GM23338 (cell line): ENCODE data around the gene DCANP1.

ENCODE experiments used
- CREB1 ChIP-seq: fragments of 250-450 bp; sonication (Bioruptor Pico); IDR thresholded peaks from 2 replicates; pipeline ENCODE4 v1.5.0; 2020; ENCODE audit warnings: low read depth, mild to moderate bottlenecking, moderate library complexity
- CTCF ChIP-seq, 2 experiments: fragments of 200-600 bp in 1 of 2; sonication (generic) in 1 of 2; conservative IDR thresholded peaks; 2 replicates each; pipeline versions ENCODE4 v1.5.1 to v1.6.1; 2016 to 2017; ENCODE audit warnings: antibody characterized with exemption in 2 of 2, low read depth in 2 of 2, mild to moderate bottlenecking in 2 of 2, moderate library complexity in 1 of 2
- EZH2 ChIP-seq: fragments of 200-600 bp; sonication (generic); IDR thresholded peaks from one replicate; pipeline ENCODE4 v1.8.0; 2017; ENCODE audit warnings: antibody characterized with exemption, mild to moderate bottlenecking, low read depth; ENCODE audit not compliant: unreplicated experiment
- EZH2phosphoT487 ChIP-seq: fragments of 200-600 bp; sonication (generic); IDR thresholded peaks from one replicate; pipeline ENCODE4 v1.8.1; 2018; ENCODE audit warnings: antibody characterized with exemption; ENCODE audit not compliant: unreplicated experiment
- POLR2AphosphoS5 ChIP-seq: IDR thresholded peaks from 2 replicates; pipeline ENCODE4 v1.6.1; 2016; ENCODE audit warnings: antibody characterized with exemption, low read depth
- STAT1 ChIP-seq: IDR thresholded peaks from one replicate; pipeline ENCODE4 v1.6.1; 2016; ENCODE audit warnings: antibody characterized with exemption; ENCODE audit not compliant: unreplicated experiment
- TF ChIP-seq, protein P1 (sequence below): IDR thresholded peaks from one replicate; pipeline ENCODE4 v1.6.1; 2018; ENCODE audit warnings: antibody characterized with exemption; ENCODE audit not compliant: unreplicated experiment

DNA sequence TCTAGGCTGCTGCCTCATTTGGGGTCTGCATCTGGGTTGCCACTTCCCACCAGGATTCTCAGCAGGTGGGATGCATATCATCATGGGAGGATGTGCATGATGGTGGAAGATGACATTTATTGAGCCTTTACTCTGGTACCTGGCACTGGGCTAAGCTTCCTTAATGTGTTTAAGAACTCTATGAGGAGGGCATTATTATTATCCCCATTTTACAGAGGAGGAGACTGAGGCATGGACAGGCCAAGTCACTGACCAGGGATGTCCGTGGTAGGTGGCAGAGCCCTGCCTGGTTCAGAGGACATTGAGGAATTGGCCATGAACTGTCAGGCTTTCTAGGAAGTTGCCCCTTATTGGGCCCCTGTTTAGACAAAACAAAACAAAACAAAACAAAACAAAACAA is 36.1 kb upstream of the DCANP1 start:
- no peak for TF ChIP-seq EZH2
- TF ChIP-seq CTCF (conservative IDR thresholded peaks at IDR 0.05; ENCODE audit: low read depth in 2 of 2), result no peak
- no peak for TF ChIP-seq POLR2AphosphoS5
- TF ChIP-seq CREB1, result no peak
- TF ChIP-seq EZH2phosphoT487, result no peak
- TF ChIP-seq STAT1, result no peak
- TF ChIP-seq, protein P1, sequence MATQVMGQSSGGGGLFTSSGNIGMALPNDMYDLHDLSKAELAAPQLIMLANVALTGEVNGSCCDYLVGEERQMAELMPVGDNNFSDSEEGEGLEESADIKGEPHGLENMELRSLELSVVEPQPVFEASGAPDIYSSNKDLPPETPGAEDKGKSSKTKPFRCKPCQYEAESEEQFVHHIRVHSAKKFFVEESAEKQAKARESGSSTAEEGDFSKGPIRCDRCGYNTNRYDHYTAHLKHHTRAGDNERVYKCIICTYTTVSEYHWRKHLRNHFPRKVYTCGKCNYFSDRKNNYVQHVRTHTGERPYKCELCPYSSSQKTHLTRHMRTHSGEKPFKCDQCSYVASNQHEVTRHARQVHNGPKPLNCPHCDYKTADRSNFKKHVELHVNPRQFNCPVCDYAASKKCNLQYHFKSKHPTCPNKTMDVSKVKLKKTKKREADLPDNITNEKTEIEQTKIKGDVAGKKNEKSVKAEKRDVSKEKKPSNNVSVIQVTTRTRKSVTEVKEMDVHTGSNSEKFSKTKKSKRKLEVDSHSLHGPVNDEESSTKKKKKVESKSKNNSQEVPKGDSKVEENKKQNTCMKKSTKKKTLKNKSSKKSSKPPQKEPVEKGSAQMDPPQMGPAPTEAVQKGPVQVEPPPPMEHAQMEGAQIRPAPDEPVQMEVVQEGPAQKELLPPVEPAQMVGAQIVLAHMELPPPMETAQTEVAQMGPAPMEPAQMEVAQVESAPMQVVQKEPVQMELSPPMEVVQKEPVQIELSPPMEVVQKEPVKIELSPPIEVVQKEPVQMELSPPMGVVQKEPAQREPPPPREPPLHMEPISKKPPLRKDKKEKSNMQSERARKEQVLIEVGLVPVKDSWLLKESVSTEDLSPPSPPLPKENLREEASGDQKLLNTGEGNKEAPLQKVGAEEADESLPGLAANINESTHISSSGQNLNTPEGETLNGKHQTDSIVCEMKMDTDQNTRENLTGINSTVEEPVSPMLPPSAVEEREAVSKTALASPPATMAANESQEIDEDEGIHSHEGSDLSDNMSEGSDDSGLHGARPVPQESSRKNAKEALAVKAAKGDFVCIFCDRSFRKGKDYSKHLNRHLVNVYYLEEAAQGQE, result no peak
